Smooth muscle cell (in vitro differentiated cells): ENCODE results near the gene SLC26A1. TPM values are rescaled to one million over a fixed set of nuclear protein-coding genes. Genes with fewer than 3 reads are reported as not detected.

Experiments
- DNase-seq: peaks from one replicate; lab custom pipeline; 2025; ENCODE audit not compliant: unreplicated experiment; lab: John Stamatoyannopoulos, UW
- H2AFZ ChIP-seq: fragments of 200-600 bp; sonication (generic); 2 replicates; pipeline ENCODE4 v1.6.0; 2016; ENCODE audit warnings: antibody characterized with exemption, low read depth, mild to moderate bottlenecking
- H3F3A ChIP-seq: fragments of 200-600 bp; sonication (generic); 2 replicates; pipeline ENCODE4 v1.6.0; 2017; ENCODE audit warnings: antibody characterized with exemption, low read depth
- H3K27ac ChIP-seq: fragments of 200-600 bp; sonication (generic); 2 replicates; pipeline ENCODE4 v1.5.1; 2016; ENCODE audit warnings: low read depth, mild to moderate bottlenecking
- H3K27me3 ChIP-seq: fragments of 200-600 bp; sonication (generic); 2 replicates; pipeline ENCODE4 v1.6.1; 2016; ENCODE audit warnings: low read depth, mild to moderate bottlenecking
- H3K36me3 ChIP-seq: fragments of 200-600 bp; sonication (generic); 2 replicates; pipeline ENCODE4 v1.5.1; 2016; ENCODE audit warnings: low read depth
- H3K4me1 ChIP-seq: fragments of 200-600 bp; sonication (generic); 2 replicates; pipeline ENCODE4 v1.5.1; 2016; ENCODE audit warnings: low read depth
- H3K4me2 ChIP-seq: fragments of 200-600 bp; sonication (generic); 2 replicates; pipeline ENCODE4 v1.6.0; 2016; ENCODE audit warnings: mild to moderate bottlenecking
- H3K4me3 ChIP-seq: fragments of 200-600 bp; sonication (generic); 2 replicates; pipeline ENCODE4 v1.5.1; 2016; ENCODE audit warnings: mild to moderate bottlenecking
- H3K79me2 ChIP-seq: fragments of 200-600 bp; sonication (generic); 2 replicates; pipeline ENCODE4 v1.6.0; 2016; ENCODE audit warnings: low read depth, mild to moderate bottlenecking
- H3K9ac ChIP-seq: fragments of 200-600 bp; sonication (generic); 2 replicates; pipeline ENCODE4 v1.6.0; 2016; ENCODE audit warnings: low read depth
- H3K9me3 ChIP-seq: fragments of 200-600 bp; sonication (generic); replicated peaks from 2 replicates; pipeline ENCODE4 v1.5.1; 2016; ENCODE audit warnings: low read depth
- H4K20me1 ChIP-seq: fragments of 200-600 bp; sonication (generic); 2 replicates; pipeline ENCODE4 v1.6.0; 2016; ENCODE audit warnings: low read depth
- CTCF ChIP-seq: fragments of 200-600 bp; sonication (generic); IDR thresholded peaks from 2 replicates; pipeline ENCODE4 v1.5.1; 2017; ENCODE audit warnings: borderline replicate concordance, mild to moderate bottlenecking, antibody characterized with exemption; ENCODE audit not compliant: insufficient read depth, poor library complexity, severe bottlenecking
- WGBS: methylation state at CpG from one replicate; pipeline ENCODE4 v1.1.7; 2016; ENCODE audit warnings: low lambda C conversion rate; 5-methylcytosine and 5-hydroxymethylcytosine counted together
- polyA plus RNA-seq: library from polyadenylated mRNA; unstranded; fragments of >200 nt; fragmentation: Nextera tagmentation; extraction: Ambion mirVana; gene quantifications from 2 replicates; pipeline ENCODE4 v1.2.1, GENCODE V29; 2016
- total RNA-seq: library from RNA; depleted of rRNA; stranded (reverse); fragments of >200 nt; gene quantifications from 2 replicates; pipeline ENCODE4 v1.2.3, GENCODE V29; 2014

SLC26A1 gene
- total and polyA plus RNA-seq, 2 experiments from 2014 or later, result 0.67 to 1.7 TPM

DNA sequence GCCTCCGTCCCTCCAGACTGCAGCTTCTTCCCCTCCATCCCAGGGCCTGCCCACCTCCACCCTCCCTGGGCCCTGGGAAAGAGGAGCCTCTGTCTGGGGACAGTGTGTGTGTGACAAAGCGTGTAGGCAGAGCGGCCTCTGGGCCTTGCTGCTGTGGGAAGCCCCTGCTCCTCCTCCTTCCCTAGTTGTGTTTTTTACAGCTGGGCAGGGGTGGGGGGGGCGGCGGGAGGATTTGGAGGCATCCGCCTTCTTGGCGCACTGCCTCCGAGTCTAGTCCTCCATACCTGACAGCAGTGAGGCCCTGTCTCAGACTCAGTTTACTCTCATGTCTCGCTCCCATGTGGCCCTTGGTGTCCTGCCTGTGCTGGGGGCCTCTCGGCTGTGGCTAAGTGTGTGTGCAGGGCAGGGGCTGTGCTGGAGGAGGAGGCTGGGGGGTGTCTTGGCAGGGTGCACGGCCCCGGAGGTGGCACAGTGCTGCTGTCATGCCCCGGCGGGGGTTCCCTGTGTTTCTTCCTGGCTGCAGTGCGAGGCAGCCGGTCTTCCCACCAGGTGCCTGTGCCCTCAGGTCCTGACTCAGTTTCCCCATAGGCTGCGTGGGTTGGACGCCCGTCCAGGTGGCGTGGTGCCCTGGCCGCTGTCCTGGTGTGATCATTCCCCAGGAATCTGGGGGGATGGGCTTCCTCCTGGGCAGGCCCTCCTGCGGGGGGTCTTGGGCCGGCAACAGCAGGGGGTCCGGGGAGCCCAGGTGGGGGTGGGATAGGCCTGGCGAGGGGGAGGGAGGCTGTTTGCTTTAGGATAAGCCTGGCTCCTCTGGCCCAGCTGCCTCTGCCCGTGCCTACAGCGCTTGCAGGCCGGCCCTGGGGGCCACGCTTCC lies 25.2 kb upstream of the SLC26A1 start:
- Histone ChIP-seq H4K20me1 (peaks cover 76% of the 10 kb centered on the region), H3K4me1 (peaks cover 18% of the 10 kb centered on the region), H3K9me3 (no peaks in the 10 kb centered on the region), H3F3A (no peaks in the 10 kb centered on the region), H3K9ac (no peak overlapping the region), H3K36me3 (no peaks in the 10 kb centered on the region), H3K4me3 (no peak overlapping the region), H3K27me3 (no peaks in the 10 kb centered on the region), H3K79me2 (no peaks in the 10 kb centered on the region), H2AFZ (no peak overlapping the region), H3K27ac (no peak overlapping the region), H3K4me2 (no peak overlapping the region)
- no peak for TF ChIP-seq CTCF
- no peak for DNase-seq
- 88% methylated on average over 23 of the region's 29 CpGs for WGBS

DNA sequence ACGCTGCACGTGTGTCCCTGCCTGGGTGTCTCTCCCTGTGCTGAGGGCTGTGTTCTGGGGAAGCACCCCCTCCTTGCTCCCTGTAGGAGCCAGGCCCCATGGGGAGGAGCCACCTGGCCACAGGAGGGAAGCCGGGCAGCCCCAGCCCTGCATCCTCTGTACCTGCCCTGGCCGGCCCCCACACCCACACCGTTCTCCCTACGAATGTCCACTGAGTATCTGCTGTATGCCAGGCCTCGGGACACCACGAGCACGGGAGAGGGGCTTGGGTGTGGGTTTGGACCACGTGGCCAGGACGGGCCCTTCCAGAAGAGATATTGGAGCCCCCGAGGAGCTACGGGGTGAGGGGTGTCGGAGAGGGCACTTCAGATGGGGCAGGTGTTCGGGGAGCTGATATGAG lies 24.5 kb upstream of the SLC26A1 start:
- 90% methylated on average over 15 of the region's 15 CpGs for WGBS
- Histone ChIP-seq H2AFZ (no peak overlapping the region), H3K9me3 (no peaks in the 10 kb centered on the region)

DNA sequence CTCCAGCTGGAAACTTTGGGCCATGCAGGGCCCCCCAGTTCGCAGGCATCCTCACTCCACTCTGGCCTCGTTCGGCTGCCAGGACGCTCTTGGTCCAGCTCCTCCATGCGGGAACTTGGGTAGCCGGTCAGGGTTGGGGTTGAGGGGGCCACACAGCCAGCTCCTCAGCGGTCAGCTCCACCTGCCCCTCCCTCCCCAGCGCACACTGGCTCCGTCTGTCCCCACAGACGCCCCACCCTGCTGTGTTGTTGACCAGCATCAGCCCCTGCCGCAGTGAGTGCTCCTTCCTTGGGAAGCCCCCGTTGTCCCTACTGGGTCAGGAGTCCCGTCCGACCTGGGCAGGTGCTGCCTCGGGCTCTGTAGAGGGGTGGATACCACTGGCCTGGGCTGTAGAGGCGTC lies 24.0 kb upstream of the SLC26A1 start:
- no peaks in the 10 kb centered on the region for H3K27me3 ChIP-seq
- no peak overlapping the region for H3K4me3 ChIP-seq
- no peak for TF ChIP-seq CTCF
- H4K20me1 ChIP-seq, result peaks cover 75% of the 10 kb centered on the region
- no peak for DNase-seq
- H2AFZ ChIP-seq, result no peak overlapping the region
- H3K9ac ChIP-seq, result no peak overlapping the region
- H3K36me3 ChIP-seq, result no peaks in the 10 kb centered on the region
- no peak overlapping the region for H3K27ac ChIP-seq
- H3K79me2 ChIP-seq, result no peaks in the 10 kb centered on the region
- H3K4me2 ChIP-seq, result no peak overlapping the region
- H3K9me3 ChIP-seq, result no peaks in the 10 kb centered on the region
- peaks cover 18% of the 10 kb centered on the region for H3K4me1 ChIP-seq
- H3F3A ChIP-seq, result no peaks in the 10 kb centered on the region
- 96% methylated on average over 11 of the region's 16 CpGs for WGBS

More for the DNA sequence above, 24.5 kb upstream of the SLC26A1 start:
- Histone ChIP-seq H3K27ac (no peak overlapping the region), H3K9ac (no peak overlapping the region), H3K4me2 (no peak overlapping the region), H4K20me1 (peaks cover 77% of the 10 kb centered on the region), H3K27me3 (no peaks in the 10 kb centered on the region), H3F3A (no peaks in the 10 kb centered on the region), H3K4me3 (no peak overlapping the region), H3K4me1 (peaks cover 18% of the 10 kb centered on the region), H3K79me2 (no peaks in the 10 kb centered on the region), H3K36me3 (no peaks in the 10 kb centered on the region)
- no peak for TF ChIP-seq CTCF
- no peak for DNase-seq

GRCh38 chr4:1015746-1016145 lies 22.5 kb upstream of the SLC26A1 start:
- no peak overlapping the region for H2AFZ ChIP-seq
- H3K4me2 ChIP-seq, result no peak overlapping the region
- peaks cover 18% of the 10 kb centered on the region for H3K4me1 ChIP-seq
- H4K20me1 ChIP-seq, result peaks cover 65% of the 10 kb centered on the region
- no peaks in the 10 kb centered on the region for H3K36me3 ChIP-seq
- no peak for DNase-seq
- H3K9me3 ChIP-seq, result no peaks in the 10 kb centered on the region
- no peak overlapping the region for H3K27ac ChIP-seq
- no peak overlapping the region for H3K4me3 ChIP-seq
- 98% methylated on average over 10 of the region's 10 CpGs for WGBS
- peaks cover 3% of the 10 kb centered on the region for H3F3A ChIP-seq
- no peaks in the 10 kb centered on the region for H3K27me3 ChIP-seq
- H3K9ac ChIP-seq, result no peak overlapping the region
- no peaks in the 10 kb centered on the region for H3K79me2 ChIP-seq
- TF ChIP-seq CTCF, result no peak
